Measurements from ENCODE around the gene CACNA1D. TPM values are rescaled to one million over a fixed set of nuclear protein-coding genes. Genes with fewer than 3 reads are reported as not detected.

CACNA1D gene
- total RNA-seq, 1 donor from 2014 or later = 6.3 TPM

GRCh38 chr3:53823956-53824657 is 329.7 kb downstream of the CACNA1D start:
- no peak overlapping the region for H3K4me3 Mint-ChIP-seq (ENCODE audit: low read depth)
- no peaks in the 10 kb centered on the region for H3K27me3 Mint-ChIP-seq
- no peak overlapping the region for H3K27ac Mint-ChIP-seq
- DNase-seq (ENCODE audit: low spot score, unreplicated experiment) = no peak
- H3K4me1 Mint-ChIP-seq (ENCODE audit: low read depth) = peaks cover 12% of the 10 kb centered on the region
- H3K36me3 Mint-ChIP-seq (ENCODE audit: insufficient read depth) = peaks cover 13% of the 10 kb centered on the region
- no peak for TF ChIP-seq CTCF (IDR thresholded peaks at IDR 0.05; ENCODE audit: unreplicated experiment)
- H3K9me3 Mint-ChIP-seq (ENCODE audit: low read depth) = no peaks in the 10 kb centered on the region

DNA sequence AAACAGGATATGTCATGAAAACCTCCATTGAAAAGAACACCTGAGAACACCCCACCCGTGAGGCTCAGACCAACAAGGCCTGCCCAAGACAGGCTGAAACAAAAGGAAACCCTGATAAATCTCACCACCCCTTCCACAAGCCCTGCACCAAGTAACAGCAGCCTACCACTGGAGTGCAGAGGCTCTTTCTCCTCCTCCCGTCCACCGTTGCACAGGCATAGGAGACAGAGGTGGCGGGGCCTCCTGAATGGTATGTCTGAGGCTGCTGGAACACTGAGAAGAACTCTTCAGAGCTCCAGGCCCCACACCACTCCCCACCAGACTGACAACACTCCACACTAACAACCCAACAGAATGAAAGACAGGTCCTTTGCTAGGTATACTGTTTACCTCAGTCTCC is 330.4 kb downstream of the CACNA1D start:
- no peaks in the 10 kb centered on the region for H3K9me3 Mint-ChIP-seq (ENCODE audit: low read depth)
- no peak for DNase-seq (ENCODE audit: low spot score, unreplicated experiment)
- peaks cover 13% of the 10 kb centered on the region for H3K36me3 Mint-ChIP-seq (ENCODE audit: insufficient read depth)
- TF ChIP-seq CTCF (IDR thresholded peaks at IDR 0.05; ENCODE audit: unreplicated experiment) = no peak
- no peak overlapping the region for H3K4me3 Mint-ChIP-seq (ENCODE audit: low read depth)
- no peak overlapping the region for H3K27ac Mint-ChIP-seq
- H3K27me3 Mint-ChIP-seq = no peaks in the 10 kb centered on the region
- H3K4me1 Mint-ChIP-seq (ENCODE audit: low read depth) = peaks cover 12% of the 10 kb centered on the region

GRCh38 chr3:53826048-53826447 is 331.6 kb downstream of the CACNA1D start:
- H3K4me3 Mint-ChIP-seq (ENCODE audit: low read depth) = no peak overlapping the region
- DNase-seq (ENCODE audit: low spot score, unreplicated experiment) = no peak
- no peaks in the 10 kb centered on the region for H3K9me3 Mint-ChIP-seq (ENCODE audit: low read depth)
- H3K27me3 Mint-ChIP-seq = no peaks in the 10 kb centered on the region
- H3K4me1 Mint-ChIP-seq (ENCODE audit: low read depth) = peaks cover 15% of the 10 kb centered on the region
- no peak overlapping the region for H3K27ac Mint-ChIP-seq
- H3K36me3 Mint-ChIP-seq (ENCODE audit: insufficient read depth) = peaks cover 14% of the 10 kb centered on the region
- no peak for TF ChIP-seq CTCF (IDR thresholded peaks at IDR 0.05; ENCODE audit: unreplicated experiment)

GRCh38 chr3:53828581-53828980 is 334.2 kb downstream of the CACNA1D start:
- TF ChIP-seq CTCF (IDR thresholded peaks at IDR 0.05; ENCODE audit: unreplicated experiment) = no peak
- H3K36me3 Mint-ChIP-seq (ENCODE audit: insufficient read depth) = peaks cover 18% of the 10 kb centered on the region

DNA sequence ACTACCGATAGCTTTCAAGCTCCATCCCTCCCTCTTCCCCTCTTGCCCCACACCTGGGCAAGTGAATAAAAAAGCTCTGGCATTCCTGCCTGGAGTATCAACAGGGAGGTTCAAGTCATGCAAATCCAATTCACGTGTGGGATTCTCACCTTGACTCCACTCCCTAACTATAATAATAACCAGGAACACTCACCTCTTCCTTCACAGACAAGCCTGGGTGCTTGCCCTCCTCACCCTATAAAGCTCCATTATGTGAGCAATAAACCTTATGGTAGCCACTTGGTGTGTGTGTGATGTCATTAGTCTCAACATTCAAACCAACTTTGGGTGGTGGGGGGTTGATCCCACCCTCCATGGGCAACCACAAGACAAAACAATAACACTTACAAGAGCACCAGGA is 335.2 kb downstream of the CACNA1D start:
- DNase-seq (ENCODE audit: low spot score, unreplicated experiment) = no peak
- H3K4me1 Mint-ChIP-seq (ENCODE audit: low read depth) = peaks cover 16% of the 10 kb centered on the region
- no peak overlapping the region for H3K27ac Mint-ChIP-seq
- H3K36me3 Mint-ChIP-seq (ENCODE audit: insufficient read depth) = peaks cover 20% of the 10 kb centered on the region
- no peak for TF ChIP-seq CTCF (IDR thresholded peaks at IDR 0.05; ENCODE audit: unreplicated experiment)
- no peak overlapping the region for H3K4me3 Mint-ChIP-seq (ENCODE audit: low read depth)
- H3K27me3 Mint-ChIP-seq = no peaks in the 10 kb centered on the region
- no peaks in the 10 kb centered on the region for H3K9me3 Mint-ChIP-seq (ENCODE audit: low read depth)

More at GRCh38 chr3:53828581-53828980, 334.2 kb downstream of the CACNA1D start:
- no peak overlapping the region for H3K27ac Mint-ChIP-seq
- no peaks in the 10 kb centered on the region for H3K9me3 Mint-ChIP-seq (ENCODE audit: low read depth)
- H3K4me3 Mint-ChIP-seq (ENCODE audit: low read depth) = no peak overlapping the region
- no peak for DNase-seq (ENCODE audit: low spot score, unreplicated experiment)
- peaks cover 19% of the 10 kb centered on the region for H3K4me1 Mint-ChIP-seq (ENCODE audit: low read depth)
- no peaks in the 10 kb centered on the region for H3K27me3 Mint-ChIP-seq

Measured in progenitor cell of endocrine pancreas (in vitro differentiated cells).